Panc1 (cell line): Measurements from ENCODE around the gene TECPR2. TPM values are rescaled to one million over a fixed set of nuclear protein-coding genes. Genes with fewer than 3 reads are reported as not detected.

Experiments used
- ATAC-seq: fragments of 200-7000 bp; cut with Tn5 transposase; 2 replicates; pipeline ENCODE4 v1.9.1; 2020; ENCODE audit warnings: mild to moderate bottlenecking, moderate library complexity
- BruUV-seq: library from RNA; stranded (reverse); fragments of 400-500 nt; replicated peaks from 2 replicates; lab custom pipeline; 2021; lab: Mats Ljungman, UMichigan
- CTCF ChIA-PET: fragments of 300-600 bp; sonication (Branson Sonifier 250); formaldehyde crosslinking; loops from one replicate; lab custom pipeline; 2022; ENCODE audit warnings: antibody characterized with exemption; lab: Charles Lee
- POLR2A ChIA-PET: fragments of 300-600 bp; sonication (Branson Sonifier 250); formaldehyde crosslinking; loops from one replicate; lab custom pipeline; 2022; ENCODE audit warnings: antibody characterized with exemption; lab: Charles Lee
- DNase-seq: peaks from one replicate; pipeline ENCODE4 v3.0.0-alpha.2; 2010; ENCODE audit warnings: low read depth, low spot score
- H3K27ac ChIP-seq: 2 replicates; pipeline ENCODE4 v1.5.1; 2011; ENCODE audit warnings: mild to moderate bottlenecking, low read length, inconsistent platforms
- H3K27me3 ChIP-seq: fragments of 200-500 bp; sonication (Bioruptor generic); 2 replicates; pipeline ENCODE4 v1.6.0; 2014; ENCODE audit warnings: low read length, inconsistent platforms; ENCODE audit not compliant: control insufficient read depth, insufficient read depth
- H3K36me3 ChIP-seq: fragments of 200-500 bp; sonication (Bioruptor generic); 2 replicates; pipeline ENCODE4 v1.5.1; 2014; ENCODE audit warnings: inconsistent platforms, mild to moderate bottlenecking, low read length, moderate library complexity; ENCODE audit not compliant: control insufficient read depth, insufficient read depth
- H3K4me1 ChIP-seq: 2 replicates; pipeline ENCODE4 v1.5.1; 2011; ENCODE audit warnings: inconsistent platforms, mild to moderate bottlenecking, low read length, moderate library complexity; ENCODE audit not compliant: control insufficient read depth, insufficient read depth
- H3K4me3 ChIP-seq, 2 experiments: 2 replicates each; pipeline ENCODE4 v1.5.1; 2011 to 2012; ENCODE audit warnings: low read depth in 2 of 2, low read length in 2 of 2, mild to moderate bottlenecking in 2 of 2, inconsistent platforms in 1 of 2, moderate library complexity in 1 of 2
- H3K9me3 ChIP-seq: fragments of 200-500 bp; sonication (Bioruptor generic); 2 replicates; pipeline ENCODE4 v1.5.1; 2014; ENCODE audit warnings: low read depth, mild to moderate bottlenecking, inconsistent platforms, low read length, moderate library complexity; ENCODE audit not compliant: control insufficient read depth, insufficient read depth
- CTCF ChIP-seq: fragments of 450-650 bp; IDR thresholded peaks from 2 replicates; pipeline ENCODE4 v1.5.1; 2017; ENCODE audit warnings: mild to moderate bottlenecking
- POLR2AphosphoS5 ChIP-seq: IDR thresholded peaks from 2 replicates; pipeline ENCODE4 v1.6.1; 2012; ENCODE audit warnings: mild to moderate bottlenecking, low read depth, low read length, moderate library complexity
- REST ChIP-seq, 2 experiments: IDR thresholded peaks; 2 replicates each; pipeline ENCODE4 v1.6.1; 2011 to 2012; ENCODE audit warnings: low read depth in 2 of 2, control low read depth in 1 of 2, low read length in 1 of 2, mild to moderate bottlenecking in 1 of 2, moderate library complexity in 1 of 2; ENCODE audit not compliant: insufficient read depth in 1 of 2
- SIN3A ChIP-seq: IDR thresholded peaks from 2 replicates; pipeline ENCODE4 v1.6.1; 2012; ENCODE audit warnings: low read depth, mild to moderate bottlenecking, low read length, moderate library complexity, borderline replicate concordance; ENCODE audit not compliant: insufficient read depth
- TCF7L2 ChIP-seq: IDR thresholded peaks from 2 replicates; pipeline ENCODE4 v1.6.1; 2011; ENCODE audit warnings: mild to moderate bottlenecking, low read depth, low read length, inconsistent platforms
- in situ Hi-C: cut with HindIII; loops from 2 replicates; pipeline ENCODE4 v1.10.0; 2016; ENCODE audit warnings: low sequenced_read_pairs, low pct_unique_long_range_greater_than_20kb
- intact Hi-C: fragments of 100-400 bp; cut with micrococcal nuclease; formaldehyde crosslinking; loops from one replicate; pipeline ENCODE4 v1.10.0; 2022; ENCODE audit not compliant: unreplicated experiment
- total RNA-seq: library from RNA; stranded (reverse); gene quantifications from one replicate; pipeline ENCODE4 v1.2.1, GENCODE V29; 2021; ENCODE audit not compliant: unreplicated experiment

The TECPR2 gene
- total RNA-seq, 1 experiment from 2014 or later, result 15.5 TPM

GRCh38 chr14:102375119-102375518 is 12.4 kb downstream of the TECPR2 start:
- TF ChIP-seq POLR2AphosphoS5 (no peak), CTCF (no peak), SIN3A (no peak), TCF7L2 (no peak), REST (IDR thresholded peaks at IDR 0.05; ENCODE audit: insufficient read depth in 1 of 2, low read depth in 2 of 2, low read length in 1 of 2) (no peak)
- no TSS peak for BruUV-seq
- DNase-seq, result no peak
- ChIA-PET POLR2A (no interaction called here), CTCF (no interaction called here)
- ATAC-seq, result no peak
- Histone ChIP-seq H3K4me1 (no peaks in the 10 kb centered on the region), H3K9me3 (no peaks in the 10 kb centered on the region), H3K36me3 (no peaks in the 10 kb centered on the region; the same call in none of the 2 replicates), H3K27ac (no peak overlapping the region), H3K27me3 (no peaks in the 10 kb centered on the region), H3K4me3 (no peak overlapping the region)
- in situ Hi-C loops, result no loop called here
- intact Hi-C loops, result no loop called here

GRCh38 chr14:102377696-102378095 is 15.0 kb downstream of the TECPR2 start:
- ATAC-seq (no peak), DNase-seq (no peak)
- intact Hi-C loops, result no loop called here
- no peaks in the 10 kb centered on the region for H3K4me1 ChIP-seq
- H3K9me3 ChIP-seq, result no peaks in the 10 kb centered on the region
- POLR2A ChIA-PET, result no interaction called here
- H3K27ac ChIP-seq, result no peak overlapping the region
- in situ Hi-C loops, result no loop called here
- BruUV-seq, result no TSS peak
- no peaks in the 10 kb centered on the region for H3K27me3 ChIP-seq
- TF ChIP-seq CTCF (no peak), SIN3A (no peak), TCF7L2 (no peak), POLR2AphosphoS5 (no peak), REST (IDR thresholded peaks at IDR 0.05; ENCODE audit: insufficient read depth in 1 of 2, low read depth in 2 of 2, low read length in 1 of 2) (no peak)
- H3K4me3 ChIP-seq, result no peak overlapping the region
- CTCF ChIA-PET, result no interaction called here
- no peaks in the 10 kb centered on the region; the same call in none of the 2 replicates for H3K36me3 ChIP-seq
